AG04450 (cell line): ENCODE results near the gene RPS6KA4. TPM values are rescaled to one million over a fixed set of nuclear protein-coding genes. Genes with fewer than 3 reads are reported as not detected.

Source experiments
- CTCF ChIA-PET: fragments of 300-600, 350-600 bp; formaldehyde crosslinking; extraction: SDS; loops from one replicate; lab custom pipeline; 2022; ENCODE audit warnings: antibody characterized with exemption, inconsistent platforms; lab: Charles Lee
- POLR2A ChIA-PET: fragments of 350-600 bp; formaldehyde crosslinking; extraction: SDS; loops from one replicate; lab custom pipeline; 2021; ENCODE audit warnings: antibody characterized with exemption, inconsistent platforms; lab: Yijun Ruan, JAX
- DNase-seq: peaks from one replicate; pipeline ENCODE4 v3.0.0-alpha.2; 2011; ENCODE audit warnings: low read depth, low spot score
- H3K27ac ChIP-seq: one replicate; pipeline ENCODE4 v1.5.1; 2012; ENCODE audit warnings: low read depth, low read length, control low read depth
- H3K27me3 ChIP-seq: one replicate; pipeline ENCODE4 v1.6.0; 2012; ENCODE audit warnings: low read length; ENCODE audit not compliant: control insufficient read depth, insufficient read depth
- H3K4me3 ChIP-seq: 2 replicates; pipeline ENCODE4 v1.5.1; 2011; ENCODE audit warnings: mild to moderate bottlenecking, low read depth, low read length, control low read depth
- H3K9me3 ChIP-seq: 2 replicates; pipeline ENCODE4 v1.5.1; 2012; ENCODE audit warnings: low read length; ENCODE audit not compliant: control insufficient read depth, insufficient read depth
- polyA plus RNA-seq: library from polyadenylated mRNA; depleted of rRNA; stranded (reverse); fragments of >200 nt; gene quantifications from 2 replicates; pipeline ENCODE4 v1.2.3, GENCODE V29; 2011
- TF ChIP-seq, protein P1 (sequence below): IDR thresholded peaks from 2 replicates; pipeline ENCODE4 v1.5.1; 2011; ENCODE audit warnings: low read depth, low read length, control low read depth, inconsistent platforms

RPS6KA4 gene
- polyA plus RNA-seq, 1 experiment = 21.9 TPM

DNA sequence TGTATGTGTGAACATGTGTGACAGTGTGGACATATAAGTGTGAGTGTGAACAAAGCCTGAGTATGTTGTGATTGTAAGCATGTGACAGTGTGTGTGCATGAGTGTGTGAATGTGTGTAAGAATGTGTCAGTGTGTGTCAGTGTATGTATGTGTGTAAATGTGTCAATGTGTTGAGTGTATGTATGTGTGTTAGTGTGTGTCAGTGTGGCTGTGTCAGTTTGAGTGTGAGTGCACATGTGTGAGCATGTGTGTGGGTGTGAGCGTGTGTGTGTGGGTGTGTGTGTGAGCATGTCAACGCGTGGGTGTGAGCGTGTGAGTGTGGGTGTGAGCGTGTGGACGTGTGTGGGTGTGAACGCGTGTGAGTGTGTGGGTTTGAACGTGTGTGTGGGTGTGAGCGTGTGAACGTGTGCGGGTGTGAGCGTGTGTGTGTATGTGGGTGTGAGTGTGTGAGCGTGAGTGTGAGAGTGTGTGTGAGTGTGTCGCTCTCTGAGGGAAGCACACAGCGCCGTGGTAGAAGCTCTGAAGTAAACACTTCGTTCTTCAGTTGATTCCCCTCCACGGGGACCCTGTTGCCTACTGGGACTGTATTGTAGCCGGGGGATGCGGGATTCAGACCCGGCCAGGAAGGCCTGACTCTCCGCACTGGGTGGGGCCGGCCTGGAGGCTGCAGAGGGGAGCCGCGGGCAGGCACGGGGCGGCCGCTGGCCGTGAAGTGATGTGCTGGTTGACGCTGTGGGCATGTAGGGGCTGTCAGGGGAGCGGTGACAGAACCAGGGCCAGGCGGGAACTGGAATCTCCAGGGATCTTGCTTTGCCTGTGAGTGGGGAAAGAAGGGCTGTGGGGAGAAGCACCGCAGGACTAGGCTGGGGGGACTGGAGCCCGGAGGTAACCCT is 21.1 kb downstream of the RPS6KA4 start:
- Histone ChIP-seq H3K4me3 (no peak overlapping the region), H3K27ac (no peak overlapping the region), H3K9me3 (peaks cover 7% of the 10 kb centered on the region; the same call in 1 of the 2 replicates), H3K27me3 (peaks cover 14% of the 10 kb centered on the region)
- TF ChIP-seq, protein P1, sequence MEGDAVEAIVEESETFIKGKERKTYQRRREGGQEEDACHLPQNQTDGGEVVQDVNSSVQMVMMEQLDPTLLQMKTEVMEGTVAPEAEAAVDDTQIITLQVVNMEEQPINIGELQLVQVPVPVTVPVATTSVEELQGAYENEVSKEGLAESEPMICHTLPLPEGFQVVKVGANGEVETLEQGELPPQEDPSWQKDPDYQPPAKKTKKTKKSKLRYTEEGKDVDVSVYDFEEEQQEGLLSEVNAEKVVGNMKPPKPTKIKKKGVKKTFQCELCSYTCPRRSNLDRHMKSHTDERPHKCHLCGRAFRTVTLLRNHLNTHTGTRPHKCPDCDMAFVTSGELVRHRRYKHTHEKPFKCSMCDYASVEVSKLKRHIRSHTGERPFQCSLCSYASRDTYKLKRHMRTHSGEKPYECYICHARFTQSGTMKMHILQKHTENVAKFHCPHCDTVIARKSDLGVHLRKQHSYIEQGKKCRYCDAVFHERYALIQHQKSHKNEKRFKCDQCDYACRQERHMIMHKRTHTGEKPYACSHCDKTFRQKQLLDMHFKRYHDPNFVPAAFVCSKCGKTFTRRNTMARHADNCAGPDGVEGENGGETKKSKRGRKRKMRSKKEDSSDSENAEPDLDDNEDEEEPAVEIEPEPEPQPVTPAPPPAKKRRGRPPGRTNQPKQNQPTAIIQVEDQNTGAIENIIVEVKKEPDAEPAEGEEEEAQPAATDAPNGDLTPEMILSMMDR = no peak
- DNase-seq = no peak
- CTCF ChIA-PET = no interaction called here
- POLR2A ChIA-PET = no interaction called here

DNA sequence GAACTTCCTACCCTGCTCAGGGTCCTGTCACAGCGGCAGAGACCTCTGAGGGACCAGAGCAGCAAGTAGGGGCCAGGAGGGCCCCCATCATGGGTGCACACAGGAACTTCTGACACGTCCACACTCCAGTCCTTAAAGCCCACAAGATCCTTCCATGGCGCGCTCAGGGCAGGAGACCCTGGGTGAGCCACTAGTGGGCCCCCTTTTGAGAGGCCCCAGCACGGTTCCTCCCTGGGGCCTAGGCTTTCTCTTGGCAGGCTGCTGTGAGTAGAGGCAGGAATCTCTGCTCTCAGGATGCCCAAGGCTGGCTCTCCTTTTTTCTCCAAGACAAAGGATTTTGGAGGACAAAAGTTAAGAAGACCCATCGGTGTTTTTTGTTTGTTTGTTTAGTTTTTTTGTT is 22.4 kb downstream of the RPS6KA4 start:
- H3K27me3 ChIP-seq = peaks cover 22% of the 10 kb centered on the region
- POLR2A ChIA-PET = no interaction called here
- no peak overlapping the region for H3K4me3 ChIP-seq
- TF ChIP-seq, protein P1 = no peak
- no peak overlapping the region for H3K27ac ChIP-seq
- H3K9me3 ChIP-seq = peaks cover 7% of the 10 kb centered on the region; the same call in 1 of the 2 replicates
- CTCF ChIA-PET = no interaction called here
- DNase-seq = no peak

DNA sequence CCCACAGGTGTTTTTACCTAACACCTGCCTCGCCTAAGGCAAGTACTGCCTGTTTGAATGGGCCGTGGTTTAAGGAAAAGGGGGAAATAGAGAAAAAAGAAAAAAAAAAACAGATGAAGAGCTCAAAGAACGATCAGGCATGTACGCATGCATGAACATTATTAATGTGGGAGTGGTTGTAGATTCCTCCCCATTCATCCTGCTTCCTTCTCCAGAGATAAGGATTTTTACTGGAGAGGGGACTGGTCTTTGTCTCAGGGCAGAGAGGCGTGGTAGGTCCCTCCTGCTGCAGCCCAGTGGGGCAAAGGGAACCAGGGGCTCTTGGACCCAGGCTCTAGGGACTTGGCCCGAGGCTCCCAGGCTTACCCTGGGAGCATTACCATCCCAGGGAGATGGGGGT is 23.1 kb downstream of the RPS6KA4 start:
- DNase-seq = no peak
- Histone ChIP-seq H3K4me3 (no peak overlapping the region), H3K9me3 (peaks cover 7% of the 10 kb centered on the region; the same call in 1 of the 2 replicates), H3K27ac (no peak overlapping the region), H3K27me3 (peaks cover 22% of the 10 kb centered on the region)
- CTCF ChIA-PET = no interaction called here
- POLR2A ChIA-PET = no interaction called here
- TF ChIP-seq, protein P1 = no peak

DNA sequence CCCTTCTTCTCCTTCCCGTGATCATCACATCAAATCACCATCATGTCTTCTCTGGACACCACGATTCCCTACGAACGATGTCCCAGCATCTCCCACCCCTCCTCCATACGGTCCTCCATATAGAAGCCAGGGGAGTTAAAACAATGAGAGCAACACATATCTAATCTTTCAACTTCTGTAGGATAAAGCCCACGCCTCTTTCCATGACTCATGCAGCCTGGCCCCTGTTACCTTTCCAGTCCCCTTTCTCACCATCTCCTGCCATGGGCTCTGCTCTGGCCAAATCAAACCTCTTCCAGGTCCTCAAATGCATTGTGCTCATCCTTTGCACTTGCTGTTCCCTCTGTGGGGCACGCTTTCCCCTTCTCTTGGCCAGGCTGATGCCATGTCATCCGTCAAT is 23.6 kb downstream of the RPS6KA4 start:
- Histone ChIP-seq H3K27ac (no peak overlapping the region), H3K27me3 (peaks cover 22% of the 10 kb centered on the region), H3K4me3 (no peak overlapping the region), H3K9me3 (peaks cover 7% of the 10 kb centered on the region; the same call in 1 of the 2 replicates)
- CTCF ChIA-PET = no interaction called here
- POLR2A ChIA-PET = no interaction called here
- DNase-seq = no peak
- TF ChIP-seq, protein P1 = no peak

DNA sequence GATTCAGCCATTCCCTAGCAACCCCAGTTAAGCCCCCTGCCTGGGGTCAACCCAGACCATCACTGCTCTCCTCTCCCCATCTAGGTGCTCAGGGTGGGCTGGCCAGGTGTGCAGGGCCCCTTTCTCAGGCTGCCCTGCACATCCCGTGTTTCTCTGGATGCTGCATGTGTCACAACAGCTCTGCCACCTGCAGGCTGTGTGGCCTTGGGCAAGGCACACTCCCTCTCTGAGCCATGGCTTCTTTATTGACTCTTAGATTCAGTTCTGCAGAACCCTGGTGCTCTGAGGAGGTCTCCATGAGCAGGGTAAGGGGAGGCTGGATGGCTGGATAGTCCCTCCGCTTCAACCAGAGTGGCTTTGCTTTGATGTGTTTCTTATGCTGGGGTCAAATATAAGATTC is 24.6 kb downstream of the RPS6KA4 start:
- Histone ChIP-seq H3K27me3 (peaks cover 27% of the 10 kb centered on the region), H3K27ac (no peak overlapping the region), H3K4me3 (no peak overlapping the region), H3K9me3 (peaks cover 7% of the 10 kb centered on the region; the same call in 1 of the 2 replicates)
- CTCF ChIA-PET = no interaction called here
- POLR2A ChIA-PET = no interaction called here
- TF ChIP-seq, protein P1 = no peak
- no peak for DNase-seq
